Liver (tissue), 9 donors: Measurements from ENCODE around the gene RMND1. TPM values are rescaled to one million over a fixed set of nuclear protein-coding genes. Genes with fewer than 3 reads are reported as not detected.

Source experiments
- DNase-seq: peaks from one replicate; pipeline ENCODE4 v3.0.0-alpha.2; 2017; ENCODE audit warnings: low spot score
- H3K27ac ChIP-seq, 2 donors: one replicate each; pipeline ENCODE4 v1.7.0; 2013; ENCODE audit warnings: inconsistent platforms in 2 of 2, low read length in 2 of 2, control low read depth in 1 of 2, low read depth in 1 of 2, mild to moderate bottlenecking in 1 of 2
- H3K27me3 ChIP-seq, 4 donors: one replicate each; pipeline versions ENCODE4 v1.6.1 to v1.7.0; 2013; ENCODE audit warnings: low read length in 3 of 4, inconsistent platforms in 1 of 4, mild to moderate bottlenecking in 1 of 4, moderate library complexity in 1 of 4; ENCODE audit not compliant: control insufficient read depth in 4 of 4, insufficient read depth in 4 of 4
- H3K36me3 ChIP-seq, 4 donors: one replicate each; pipeline versions ENCODE4 v1.6.1 to v1.7.0; 2013; ENCODE audit warnings: low read length in 3 of 4, mild to moderate bottlenecking in 3 of 4, low read depth in 1 of 4, moderate library complexity in 1 of 4; ENCODE audit not compliant: control insufficient read depth in 4 of 4, insufficient read depth in 3 of 4
- H3K4me1 ChIP-seq, 4 donors: one replicate each; pipeline versions ENCODE4 v1.6.1 to v1.7.0; 2013; ENCODE audit warnings: low read length in 3 of 4, mild to moderate bottlenecking in 3 of 4, moderate library complexity in 1 of 4; ENCODE audit not compliant: control insufficient read depth in 4 of 4, insufficient read depth in 4 of 4
- H3K4me3 ChIP-seq, 3 donors: one replicate each; pipeline versions ENCODE4 v1.6.1 to v1.7.0; 2013; ENCODE audit warnings: low read length in 3 of 3, control low read depth in 1 of 3, low read depth in 1 of 3, mild to moderate bottlenecking in 1 of 3
- H3K9ac ChIP-seq, 2 donors: one replicate each; pipeline ENCODE4 v1.7.0; 2013; ENCODE audit warnings: low read length in 2 of 2, mild to moderate bottlenecking in 2 of 2, moderate library complexity in 2 of 2, control low read depth in 1 of 2, low read depth in 1 of 2
- H3K9me3 ChIP-seq, 4 donors: one replicate each; pipeline versions ENCODE4 v1.6.1 to v1.7.0; 2013; ENCODE audit warnings: low read length in 3 of 4; ENCODE audit not compliant: control insufficient read depth in 4 of 4
- EGR1 ChIP-seq, 2 donors: IDR thresholded peaks; 2 replicates each; pipeline ENCODE4 v1.6.1; 2016 to 2018; ENCODE audit warnings: antibody characterized with exemption in 2 of 2, low read depth in 2 of 2
- FOXA1 ChIP-seq: IDR thresholded peaks from 2 replicates; pipeline ENCODE4 v1.6.1; 2016; ENCODE audit warnings: antibody characterized with exemption
- FOXA2 ChIP-seq: IDR thresholded peaks from 2 replicates; pipeline ENCODE4 v1.6.1; 2016; ENCODE audit warnings: antibody characterized with exemption
- GABPA ChIP-seq, 2 donors: IDR thresholded peaks in 1 of 2; conservative IDR thresholded peaks in 1 of 2; 2 replicates each; pipeline ENCODE4 v1.6.1; 2016; ENCODE audit warnings: antibody characterized with exemption in 2 of 2, mild to moderate bottlenecking in 1 of 2, moderate library complexity in 1 of 2
- HNF4A ChIP-seq, 2 donors: conservative IDR thresholded peaks; 2 replicates each; pipeline ENCODE4 v1.6.1; 2016; ENCODE audit warnings: antibody characterized with exemption in 2 of 2, mild to moderate bottlenecking in 2 of 2
- HNF4G ChIP-seq: IDR thresholded peaks from 2 replicates; pipeline ENCODE4 v1.6.1; 2016; ENCODE audit warnings: antibody characterized with exemption
- JUND ChIP-seq, 2 donors: IDR thresholded peaks; 2 replicates each; pipeline ENCODE4 v1.6.1; 2016; ENCODE audit warnings: antibody characterized with exemption in 2 of 2
- NR2F2 ChIP-seq: IDR thresholded peaks from 2 replicates; pipeline ENCODE4 v1.6.1; 2016; ENCODE audit warnings: antibody characterized with exemption
- RAD21 ChIP-seq, 2 donors: IDR thresholded peaks; 2 replicates each; pipeline ENCODE4 v1.6.1; 2016; ENCODE audit warnings: antibody characterized with exemption in 2 of 2, mild to moderate bottlenecking in 2 of 2
- RXRA ChIP-seq, 2 donors: IDR thresholded peaks; 2 replicates each; pipeline ENCODE4 v1.6.1; 2017 to 2018; ENCODE audit warnings: antibody characterized with exemption in 2 of 2, mild to moderate bottlenecking in 1 of 2
- SP1 ChIP-seq: IDR thresholded peaks from 2 replicates; pipeline ENCODE4 v1.6.1; 2018; ENCODE audit warnings: antibody characterized with exemption, mild to moderate bottlenecking
- TAF1 ChIP-seq: conservative IDR thresholded peaks from 2 replicates; pipeline ENCODE4 v1.6.1; 2016; ENCODE audit warnings: antibody characterized with exemption, mild to moderate bottlenecking
- YY1 ChIP-seq: IDR thresholded peaks from 2 replicates; pipeline ENCODE4 v1.6.1; 2016; ENCODE audit warnings: antibody characterized with exemption, mild to moderate bottlenecking
- WGBS: extraction: QIAGEN DNeasy Blood & Tissue Kit; methylation state at CpG from one replicate; pipeline ENCODE4 v1.1.7; 2013; 5-methylcytosine and 5-hydroxymethylcytosine counted together
- polyA plus RNA-seq, 2 donors: library from polyadenylated mRNA; stranded (reverse) in 1 of 2; unstranded in 1 of 2; fragments of 200-250 nt in 1 of 2; fragments of >200 nt in 1 of 2; fragmentation: Nextera tagmentation in 1 of 2; extraction: Ambion mirVana in 1 of 2; gene quantifications; one replicate each; pipeline versions ENCODE4 v1.2.1 to v1.2.3, GENCODE V29; 2013 to 2015
- total RNA-seq, 2 donors: library from RNA; depleted of rRNA; stranded (reverse); fragments of >200 nt; gene quantifications; one replicate each; pipeline ENCODE4 v1.2.3, GENCODE V29; 2014
- TF ChIP-seq, protein P1 (sequence below): IDR thresholded peaks from 2 replicates; pipeline ENCODE4 v1.6.1; 2016; ENCODE audit warnings: antibody characterized with exemption
- TF ChIP-seq, protein P2 (sequence below): IDR thresholded peaks from 2 replicates; pipeline ENCODE4 v1.6.1; 2016; ENCODE audit warnings: antibody characterized with exemption
- TF ChIP-seq, protein P3 (sequence below): fragments of 150-350 bp; IDR thresholded peaks from 2 replicates; pipeline ENCODE4 v1.5.1; 2017; ENCODE audit warnings: improper control_type of control experiment, low read depth, low read length; ENCODE audit not compliant: missing input control
- TF ChIP-seq, protein P4 (sequence below): IDR thresholded peaks from 2 replicates; pipeline ENCODE4 v1.6.1; 2016; ENCODE audit warnings: antibody characterized with exemption, mild to moderate bottlenecking
- TF ChIP-seq, protein P5 (sequence below): IDR thresholded peaks from 2 replicates; pipeline ENCODE4 v1.6.1; 2016; ENCODE audit warnings: antibody characterized with exemption
- donor health status: healthy.
- donor health status: healthy.
- donor health status: healthy.
- donor health status: healthy.
- donor health status: healthy.

RMND1 gene
- total and polyA plus RNA-seq, 4 donors: 13.2 to 22.6 (median 18.1) TPM

DNA sequence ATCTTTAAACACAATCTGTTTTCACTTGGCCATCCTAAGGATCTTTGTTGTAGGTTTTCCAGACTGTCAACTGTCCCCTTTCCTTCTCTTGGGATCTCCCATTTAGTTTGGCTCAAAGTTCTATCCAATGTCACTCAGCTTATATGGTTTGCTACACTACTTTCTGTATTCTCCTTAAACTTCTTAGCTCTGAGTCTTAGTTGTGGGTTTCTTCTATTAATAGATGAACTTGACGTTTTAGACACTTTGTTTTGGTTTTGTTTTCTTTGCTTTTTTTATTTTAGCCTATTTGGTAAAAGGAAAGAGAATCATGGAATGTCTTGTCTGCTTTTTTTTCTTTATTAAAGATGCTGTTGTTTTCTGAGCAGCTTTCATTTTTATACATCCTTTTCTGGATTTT is 11.4 kb downstream of the RMND1 start:
- Histone ChIP-seq H3K36me3 (peaks cover 0 to 3% (median 0%) of the 10 kb centered on the region in 4 donors), H3K27ac (no peak overlapping the region), H3K4me3 (no peak overlapping the region), H3K27me3 (no peaks in the 10 kb centered on the region), H3K4me1 (peaks cover 10 to 75% (median 53%) of the 10 kb centered on the region in 4 donors), H3K9ac (no peak overlapping the region), H3K9me3 (no peaks in the 10 kb centered on the region)
- WGBS: 11% methylated on average over 1 of the region's 1 CpG
- TF ChIP-seq RXRA (IDR thresholded peaks at IDR 0.05): no peak
- TF ChIP-seq RAD21 (IDR thresholded peaks at IDR 0.05): no peak
- TF ChIP-seq GABPA (IDR thresholded peaks at IDR 0.05 in 1 of 2, conservative IDR thresholded peaks at IDR 0.05 in 1 of 2): no peak
- no peak for TF ChIP-seq SP1
- TF ChIP-seq FOXA2: no peak
- TF ChIP-seq, protein P1, sequence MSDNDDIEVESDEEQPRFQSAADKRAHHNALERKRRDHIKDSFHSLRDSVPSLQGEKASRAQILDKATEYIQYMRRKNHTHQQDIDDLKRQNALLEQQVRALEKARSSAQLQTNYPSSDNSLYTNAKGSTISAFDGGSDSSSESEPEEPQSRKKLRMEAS: no peak
- TF ChIP-seq YY1: no peak
- TF ChIP-seq, protein P2, sequence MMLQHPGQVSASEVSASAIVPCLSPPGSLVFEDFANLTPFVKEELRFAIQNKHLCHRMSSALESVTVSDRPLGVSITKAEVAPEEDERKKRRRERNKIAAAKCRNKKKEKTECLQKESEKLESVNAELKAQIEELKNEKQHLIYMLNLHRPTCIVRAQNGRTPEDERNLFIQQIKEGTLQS: no peak
- no peak for TF ChIP-seq JUND (IDR thresholded peaks at IDR 0.05)
- TF ChIP-seq TAF1: no peak
- no peak for TF ChIP-seq FOXA1
- no peak for TF ChIP-seq HNF4G
- TF ChIP-seq, protein P3, sequence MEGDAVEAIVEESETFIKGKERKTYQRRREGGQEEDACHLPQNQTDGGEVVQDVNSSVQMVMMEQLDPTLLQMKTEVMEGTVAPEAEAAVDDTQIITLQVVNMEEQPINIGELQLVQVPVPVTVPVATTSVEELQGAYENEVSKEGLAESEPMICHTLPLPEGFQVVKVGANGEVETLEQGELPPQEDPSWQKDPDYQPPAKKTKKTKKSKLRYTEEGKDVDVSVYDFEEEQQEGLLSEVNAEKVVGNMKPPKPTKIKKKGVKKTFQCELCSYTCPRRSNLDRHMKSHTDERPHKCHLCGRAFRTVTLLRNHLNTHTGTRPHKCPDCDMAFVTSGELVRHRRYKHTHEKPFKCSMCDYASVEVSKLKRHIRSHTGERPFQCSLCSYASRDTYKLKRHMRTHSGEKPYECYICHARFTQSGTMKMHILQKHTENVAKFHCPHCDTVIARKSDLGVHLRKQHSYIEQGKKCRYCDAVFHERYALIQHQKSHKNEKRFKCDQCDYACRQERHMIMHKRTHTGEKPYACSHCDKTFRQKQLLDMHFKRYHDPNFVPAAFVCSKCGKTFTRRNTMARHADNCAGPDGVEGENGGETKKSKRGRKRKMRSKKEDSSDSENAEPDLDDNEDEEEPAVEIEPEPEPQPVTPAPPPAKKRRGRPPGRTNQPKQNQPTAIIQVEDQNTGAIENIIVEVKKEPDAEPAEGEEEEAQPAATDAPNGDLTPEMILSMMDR: no peak
- TF ChIP-seq, protein P4, sequence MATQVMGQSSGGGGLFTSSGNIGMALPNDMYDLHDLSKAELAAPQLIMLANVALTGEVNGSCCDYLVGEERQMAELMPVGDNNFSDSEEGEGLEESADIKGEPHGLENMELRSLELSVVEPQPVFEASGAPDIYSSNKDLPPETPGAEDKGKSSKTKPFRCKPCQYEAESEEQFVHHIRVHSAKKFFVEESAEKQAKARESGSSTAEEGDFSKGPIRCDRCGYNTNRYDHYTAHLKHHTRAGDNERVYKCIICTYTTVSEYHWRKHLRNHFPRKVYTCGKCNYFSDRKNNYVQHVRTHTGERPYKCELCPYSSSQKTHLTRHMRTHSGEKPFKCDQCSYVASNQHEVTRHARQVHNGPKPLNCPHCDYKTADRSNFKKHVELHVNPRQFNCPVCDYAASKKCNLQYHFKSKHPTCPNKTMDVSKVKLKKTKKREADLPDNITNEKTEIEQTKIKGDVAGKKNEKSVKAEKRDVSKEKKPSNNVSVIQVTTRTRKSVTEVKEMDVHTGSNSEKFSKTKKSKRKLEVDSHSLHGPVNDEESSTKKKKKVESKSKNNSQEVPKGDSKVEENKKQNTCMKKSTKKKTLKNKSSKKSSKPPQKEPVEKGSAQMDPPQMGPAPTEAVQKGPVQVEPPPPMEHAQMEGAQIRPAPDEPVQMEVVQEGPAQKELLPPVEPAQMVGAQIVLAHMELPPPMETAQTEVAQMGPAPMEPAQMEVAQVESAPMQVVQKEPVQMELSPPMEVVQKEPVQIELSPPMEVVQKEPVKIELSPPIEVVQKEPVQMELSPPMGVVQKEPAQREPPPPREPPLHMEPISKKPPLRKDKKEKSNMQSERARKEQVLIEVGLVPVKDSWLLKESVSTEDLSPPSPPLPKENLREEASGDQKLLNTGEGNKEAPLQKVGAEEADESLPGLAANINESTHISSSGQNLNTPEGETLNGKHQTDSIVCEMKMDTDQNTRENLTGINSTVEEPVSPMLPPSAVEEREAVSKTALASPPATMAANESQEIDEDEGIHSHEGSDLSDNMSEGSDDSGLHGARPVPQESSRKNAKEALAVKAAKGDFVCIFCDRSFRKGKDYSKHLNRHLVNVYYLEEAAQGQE: no peak
- TF ChIP-seq, protein P5, sequence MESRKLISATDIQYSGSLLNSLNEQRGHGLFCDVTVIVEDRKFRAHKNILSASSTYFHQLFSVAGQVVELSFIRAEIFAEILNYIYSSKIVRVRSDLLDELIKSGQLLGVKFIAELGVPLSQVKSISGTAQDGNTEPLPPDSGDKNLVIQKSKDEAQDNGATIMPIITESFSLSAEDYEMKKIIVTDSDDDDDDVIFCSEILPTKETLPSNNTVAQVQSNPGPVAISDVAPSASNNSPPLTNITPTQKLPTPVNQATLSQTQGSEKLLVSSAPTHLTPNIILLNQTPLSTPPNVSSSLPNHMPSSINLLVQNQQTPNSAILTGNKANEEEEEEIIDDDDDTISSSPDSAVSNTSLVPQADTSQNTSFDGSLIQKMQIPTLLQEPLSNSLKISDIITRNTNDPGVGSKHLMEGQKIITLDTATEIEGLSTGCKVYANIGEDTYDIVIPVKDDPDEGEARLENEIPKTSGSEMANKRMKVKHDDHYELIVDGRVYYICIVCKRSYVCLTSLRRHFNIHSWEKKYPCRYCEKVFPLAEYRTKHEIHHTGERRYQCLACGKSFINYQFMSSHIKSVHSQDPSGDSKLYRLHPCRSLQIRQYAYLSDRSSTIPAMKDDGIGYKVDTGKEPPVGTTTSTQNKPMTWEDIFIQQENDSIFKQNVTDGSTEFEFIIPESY: no peak
- TF ChIP-seq NR2F2: no peak
- TF ChIP-seq HNF4A (conservative IDR thresholded peaks at IDR 0.05): no peak
- TF ChIP-seq EGR1 (IDR thresholded peaks at IDR 0.05; ENCODE audit: low read depth in 2 of 2): no peak
- no peak for DNase-seq
